ENCODE measurements around the gene GAGE12J.
"Not testable (repeated sequence)": the region's sequence is repeated elsewhere in the genome, so short reads cannot be mapped to it uniquely, and the experiment has no call there.

GAGE12J gene

DNA sequence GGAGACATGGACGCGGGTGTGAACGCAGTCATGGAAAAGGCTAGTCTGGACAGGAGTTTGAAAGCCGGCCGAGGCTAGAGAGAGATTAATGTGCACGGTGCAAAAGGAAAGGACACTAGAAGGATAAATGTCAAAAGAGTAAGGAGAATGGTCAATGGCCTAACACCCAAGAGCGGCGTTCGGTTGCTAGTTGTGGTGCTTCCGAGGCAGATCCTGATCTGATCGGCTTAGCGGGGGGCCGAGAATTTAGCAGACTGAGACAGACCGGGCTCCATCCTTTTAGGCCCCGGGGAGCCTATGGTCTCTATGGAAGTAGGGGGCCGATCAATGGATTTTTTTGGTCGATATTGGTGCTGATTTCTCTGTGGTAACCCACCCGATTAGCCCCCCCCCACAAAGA lies 11.5 kb upstream of the GAGE12J start:
- no peak for DNase-seq (ENCODE audit: low read depth)

- DNase-seq (ENCODE audit: low read depth), result no peak
Observed at GRCh38 chrX:49312176-49312575, 9.7 kb upstream of the GAGE12J start.

GRCh38 chrX:49316085-49316484 lies 5.8 kb upstream of the GAGE12J start:
- no peak for DNase-seq (ENCODE audit: low read depth)

DNA sequence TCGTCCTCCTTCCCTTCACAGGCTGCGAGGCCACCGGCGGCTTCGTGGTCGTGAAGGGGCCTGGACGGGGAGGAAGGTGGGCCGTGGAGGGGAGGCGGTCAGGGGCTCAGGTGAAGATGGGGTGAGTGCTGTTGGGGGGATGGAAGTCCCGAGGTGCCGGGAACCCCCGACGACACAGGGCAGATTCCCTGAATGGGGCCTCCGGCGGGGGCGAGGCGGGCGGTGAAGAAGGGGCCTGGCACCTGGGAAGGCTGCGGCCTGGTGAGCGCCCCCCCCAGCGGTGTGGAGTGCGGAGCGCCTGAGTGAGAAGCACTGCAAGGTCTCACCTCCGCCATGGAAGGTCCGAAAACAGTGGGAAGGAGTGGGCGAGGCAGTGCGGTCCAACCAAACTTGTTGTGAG lies 429 bp downstream of the GAGE12J start:
- DNase-seq (ENCODE audit: low read depth), result not testable (repeated sequence)

DNA sequence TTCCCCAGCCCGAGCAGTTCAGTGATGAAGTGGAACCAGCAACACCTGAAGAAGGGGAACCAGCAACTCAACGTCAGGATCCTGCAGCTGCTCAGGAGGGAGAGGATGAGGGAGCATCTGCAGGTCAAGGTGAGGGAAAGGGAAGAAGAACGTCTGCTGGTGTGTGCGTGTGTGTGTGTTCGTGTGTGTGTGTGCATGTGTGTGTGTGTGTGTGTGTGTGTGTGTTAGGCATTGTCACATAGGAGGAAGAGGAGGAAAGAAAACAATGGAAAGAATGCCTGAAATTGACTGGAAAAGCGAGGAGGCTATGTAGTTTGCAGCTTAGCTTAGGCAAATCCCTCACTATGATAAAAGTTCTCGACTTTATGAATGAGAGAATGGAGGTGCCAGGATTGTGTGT lies 1.9 kb downstream of the GAGE12J start:
- DNase-seq (ENCODE audit: low read depth), result not testable (repeated sequence)

DNA sequence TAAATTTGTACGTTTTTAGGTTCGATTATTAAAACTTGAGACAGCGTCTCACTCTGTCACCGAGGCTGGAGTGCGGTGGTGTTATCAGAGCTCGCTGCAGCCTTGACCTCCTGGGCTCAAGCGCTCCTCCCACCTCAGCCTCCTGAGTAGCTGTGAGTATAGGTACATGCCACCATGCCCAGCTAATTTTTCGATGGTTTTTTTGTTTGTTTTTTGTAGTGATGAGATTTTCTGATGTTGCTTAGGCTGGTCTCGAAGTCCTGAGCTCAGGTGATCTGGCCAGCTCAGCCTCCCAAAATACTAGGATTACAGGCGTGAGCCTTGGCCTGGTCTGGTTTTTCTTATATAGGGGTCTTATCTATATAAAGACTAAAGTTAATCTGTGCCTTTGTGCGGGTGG lies 8.6 kb downstream of the GAGE12J start:
- not testable (repeated sequence) for DNase-seq (ENCODE audit: low read depth)

GRCh38 chrX:49331282-49331681 lies 9.4 kb downstream of the GAGE12J start, which contains the start of gene GAGE13:
GAGE13 (plus strand) TSS chrX:49331582; CDS start chrX:49332738, 1,156 bp downstream.
- DNase-seq (ENCODE audit: low read depth), result not testable (repeated sequence)

GRCh38 chrX:49331841-49332240 lies 10.0 kb downstream of the GAGE12J start:
- DNase-seq (ENCODE audit: low read depth), result not testable (repeated sequence)

DNA sequence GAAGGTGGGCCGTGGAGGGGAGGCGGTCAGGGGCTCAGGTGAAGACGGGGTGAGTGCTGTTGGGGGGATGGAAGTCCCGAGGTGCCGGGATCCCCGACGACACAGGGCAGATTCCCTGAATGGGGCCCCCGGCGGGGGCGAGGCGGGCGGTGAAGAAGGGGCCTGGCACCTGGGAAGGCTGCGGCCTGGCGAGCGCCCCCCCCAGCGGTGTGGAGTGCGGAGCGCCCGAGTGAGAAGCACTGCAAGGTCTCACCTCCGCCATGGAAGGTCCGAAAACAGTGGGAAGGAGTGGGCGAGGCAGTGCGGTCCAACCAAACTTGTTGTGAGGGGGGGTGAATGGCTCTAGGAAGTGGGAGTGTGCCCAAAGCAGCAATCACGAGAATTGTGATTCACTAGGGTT lies 19.6 kb downstream of the GAGE12J start:
- not testable (repeated sequence) for DNase-seq (ENCODE audit: low read depth)

- not testable (repeated sequence) for DNase-seq (ENCODE audit: low read depth)
Observed at GRCh38 chrX:49344496-49345175, 22.8 kb downstream of the GAGE12J start.

DNA sequence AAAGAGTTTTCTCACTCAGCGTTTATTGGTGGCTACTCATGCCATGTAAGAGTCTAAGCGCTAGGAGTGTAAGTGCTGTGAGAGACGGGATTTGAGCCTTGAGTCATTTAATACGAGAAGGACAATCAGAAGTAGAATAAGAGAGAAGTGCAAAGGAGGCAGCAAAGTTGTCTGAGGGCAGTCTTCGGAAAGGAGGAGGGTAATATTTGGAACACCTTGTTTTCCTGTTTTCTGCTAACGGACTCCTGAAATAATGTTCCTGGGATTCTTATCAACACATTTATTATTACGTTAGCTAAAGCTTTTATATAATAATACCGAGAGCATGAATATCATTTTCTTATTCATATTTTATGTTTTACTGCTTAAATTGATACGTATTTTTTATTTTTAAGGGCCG lies 23.6 kb downstream of the GAGE12J start:
- DNase-seq (ENCODE audit: low read depth), result not testable (repeated sequence)

DNA sequence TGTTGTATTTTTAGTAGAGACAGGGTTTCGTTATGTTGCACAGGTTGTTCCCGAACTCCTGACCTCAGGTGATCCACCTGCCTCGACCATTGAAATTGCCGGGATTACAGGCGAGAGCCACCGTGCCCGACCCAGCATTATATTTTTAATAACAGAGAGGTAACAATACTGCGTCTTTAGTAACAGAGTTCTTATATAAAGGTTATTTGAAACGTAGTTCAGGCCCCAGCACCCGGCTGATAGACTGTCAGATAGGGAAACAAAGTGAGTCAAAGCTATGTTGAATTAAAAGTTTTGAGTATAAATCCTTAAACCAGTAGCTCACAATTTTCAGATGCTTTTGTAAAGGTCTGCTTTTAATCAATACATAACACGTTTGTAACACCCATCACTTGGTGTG lies 24.3 kb downstream of the GAGE12J start:
- DNase-seq (ENCODE audit: low read depth), result not testable (repeated sequence)
